ENCODE results near the gene EGLN2.
"Not testable (repeated sequence)": the region's sequence is repeated elsewhere in the genome, so short reads cannot be mapped to it uniquely, and the experiment has no call there.

Gene EGLN2

DNA sequence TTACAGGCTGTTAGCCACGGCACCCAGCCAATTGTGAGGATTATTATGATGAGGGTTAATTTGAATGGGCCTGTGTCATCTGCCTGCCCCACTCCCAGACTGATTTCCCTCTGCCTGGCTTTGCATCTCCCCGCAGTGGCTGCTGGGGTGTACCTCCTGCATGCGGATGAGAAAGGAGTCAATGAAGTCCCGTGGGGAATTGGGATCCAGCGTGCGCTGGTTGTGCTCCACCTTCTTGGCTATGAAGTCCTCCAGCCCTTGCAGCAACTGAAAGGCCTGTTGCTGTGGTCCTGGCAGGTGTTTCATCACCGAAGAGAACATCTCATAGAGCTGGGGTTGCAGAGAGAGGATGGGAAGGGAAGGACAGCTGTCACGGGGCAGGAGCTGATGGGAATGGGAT lies 47.7 kb downstream of the EGLN2 start:
- not testable (repeated sequence) for DNase-seq (ENCODE audit: low read depth)

DNA sequence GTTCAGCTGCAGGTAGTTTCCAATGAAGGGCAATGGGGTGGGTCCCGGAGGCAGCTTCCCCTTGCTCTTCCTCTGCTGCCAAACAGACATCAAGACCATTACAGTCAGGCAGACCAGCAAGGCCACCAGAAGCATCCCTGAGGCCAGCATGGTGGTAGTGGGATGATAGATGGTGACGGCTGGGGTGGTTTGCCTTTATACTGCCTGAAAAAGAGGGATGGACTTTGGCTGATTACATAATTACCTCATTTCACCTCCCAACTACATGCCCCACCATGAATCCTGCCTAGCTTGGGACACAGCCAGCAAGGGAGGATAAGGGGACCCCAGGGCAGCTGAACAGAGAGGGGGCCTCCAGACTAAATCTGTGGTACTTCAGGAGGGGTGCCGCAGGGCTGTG lies 51.3 kb downstream of the EGLN2 start, which contains the start of gene CYP2A6:
TSS of gene CYP2A6 (minus strand) at position 171 of the 400 bp plus-strand sequence. CDS start at position 150, 21 bp downstream.
- not testable (repeated sequence) for DNase-seq (ENCODE audit: low read depth)

DNA sequence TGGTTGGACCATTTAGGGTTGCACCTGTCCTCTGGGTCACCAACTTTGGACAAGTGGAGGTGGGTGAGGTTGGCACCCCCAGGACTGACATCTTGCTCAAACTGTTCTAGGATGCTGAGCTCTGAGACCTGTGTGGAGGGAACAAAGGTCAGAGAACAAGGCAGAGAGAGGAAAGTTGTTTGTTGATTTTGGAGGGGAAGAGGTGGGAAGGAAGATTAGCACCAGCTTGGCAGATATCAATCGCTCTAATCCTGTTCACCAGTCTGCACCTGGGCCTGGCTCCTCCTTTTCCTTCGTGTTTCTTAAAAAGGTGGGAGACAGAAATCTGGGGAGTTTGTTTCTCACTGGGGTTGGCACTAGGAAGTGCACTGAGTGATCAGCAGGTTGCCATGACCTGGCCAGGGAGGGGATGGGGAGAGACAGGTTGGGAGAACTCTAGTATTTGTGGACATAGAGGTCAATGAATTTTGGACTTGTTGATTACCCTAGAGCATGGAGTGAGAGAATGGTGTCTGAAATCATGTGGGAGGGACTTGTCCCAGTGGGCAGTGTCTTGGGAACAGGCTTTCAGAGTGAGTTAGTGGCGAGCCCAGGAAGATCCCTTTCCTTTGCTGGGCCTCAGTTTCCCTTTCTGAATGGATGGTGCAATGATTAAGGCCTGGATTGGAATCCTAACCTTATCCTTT lies 53.6 kb downstream of the EGLN2 start:
- DNase-seq (ENCODE audit: low read depth), result not testable (repeated sequence)
